Sigmoid colon (tissue), 4 donors: ENCODE results near the gene PPFIBP2.

ENCODE experiments used
- EP300 ChIP-seq, 4 donors: sonication (generic); formaldehyde crosslinking; IDR thresholded peaks; one replicate each; pipeline ENCODE4 v1.6.1; 2017; ENCODE audit warnings: antibody characterized with exemption in 4 of 4
- POLR2A ChIP-seq, 2 donors: fragments of 450-650 bp; IDR thresholded peaks; one replicate each; pipeline ENCODE4 v1.6.1; 2016; ENCODE audit warnings: antibody characterized with exemption in 2 of 2, mild to moderate bottlenecking in 2 of 2, moderate library complexity in 2 of 2
- POLR2AphosphoS5 ChIP-seq, 4 donors: sonication (generic); formaldehyde crosslinking; IDR thresholded peaks; one replicate each; pipeline ENCODE4 v1.6.1; 2017; ENCODE audit warnings: antibody characterized with exemption in 4 of 4
- TF ChIP-seq, protein P1 (sequence below), 4 experiments: fragments of 450-650 bp in 3 of 4; fragments of 200-600 bp in 1 of 4; IDR thresholded peaks; one replicate each; pipeline ENCODE4 v1.5.1; 2016 to 2019; ENCODE audit warnings: antibody characterized with exemption in 4 of 4, mild to moderate bottlenecking in 3 of 4, moderate library complexity in 2 of 4

DNA sequence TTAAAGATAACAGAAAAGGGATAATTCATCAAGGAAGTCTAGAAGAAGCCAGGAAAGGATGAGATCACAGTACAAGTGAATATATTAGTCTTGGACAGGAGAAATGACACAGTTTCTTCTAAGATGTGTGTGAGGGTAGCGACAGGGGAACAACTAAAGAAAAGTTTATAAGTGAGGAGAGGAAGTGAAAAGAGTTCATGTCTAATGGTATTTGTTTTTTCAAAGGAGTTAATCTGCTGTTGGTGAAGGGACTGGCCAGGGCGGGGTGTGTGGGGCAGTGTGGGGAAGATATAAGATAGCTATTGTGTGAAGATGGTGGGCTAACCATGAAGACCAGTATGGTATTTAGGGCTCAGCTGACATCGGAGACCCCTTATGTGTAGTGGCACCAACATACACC lies 7.6 kb upstream of the PPFIBP2 start:
- TF ChIP-seq POLR2A (IDR thresholded peaks at IDR 0.05) = no peak
- TF ChIP-seq, protein P1, sequence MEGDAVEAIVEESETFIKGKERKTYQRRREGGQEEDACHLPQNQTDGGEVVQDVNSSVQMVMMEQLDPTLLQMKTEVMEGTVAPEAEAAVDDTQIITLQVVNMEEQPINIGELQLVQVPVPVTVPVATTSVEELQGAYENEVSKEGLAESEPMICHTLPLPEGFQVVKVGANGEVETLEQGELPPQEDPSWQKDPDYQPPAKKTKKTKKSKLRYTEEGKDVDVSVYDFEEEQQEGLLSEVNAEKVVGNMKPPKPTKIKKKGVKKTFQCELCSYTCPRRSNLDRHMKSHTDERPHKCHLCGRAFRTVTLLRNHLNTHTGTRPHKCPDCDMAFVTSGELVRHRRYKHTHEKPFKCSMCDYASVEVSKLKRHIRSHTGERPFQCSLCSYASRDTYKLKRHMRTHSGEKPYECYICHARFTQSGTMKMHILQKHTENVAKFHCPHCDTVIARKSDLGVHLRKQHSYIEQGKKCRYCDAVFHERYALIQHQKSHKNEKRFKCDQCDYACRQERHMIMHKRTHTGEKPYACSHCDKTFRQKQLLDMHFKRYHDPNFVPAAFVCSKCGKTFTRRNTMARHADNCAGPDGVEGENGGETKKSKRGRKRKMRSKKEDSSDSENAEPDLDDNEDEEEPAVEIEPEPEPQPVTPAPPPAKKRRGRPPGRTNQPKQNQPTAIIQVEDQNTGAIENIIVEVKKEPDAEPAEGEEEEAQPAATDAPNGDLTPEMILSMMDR (IDR thresholded peaks at IDR 0.05) = no peak
- TF ChIP-seq EP300 (IDR thresholded peaks at IDR 0.05) = no peak
- TF ChIP-seq POLR2AphosphoS5 (IDR thresholded peaks at IDR 0.05) = no peak
